ENCODE data around the gene AGPAT2. TPM values are rescaled to one million over a fixed set of nuclear protein-coding genes. Genes with fewer than 3 reads are reported as not detected.

Gene AGPAT2
- total RNA-seq, 4 donors from 2014 or later, result 28.8 to 43.6 (median 38.4) TPM

GRCh38 chr9:136645352-136645902 is 41.8 kb downstream of the AGPAT2 start:
- no peak for TF ChIP-seq POLR2AphosphoS5 (IDR thresholded peaks at IDR 0.05)
- TF ChIP-seq EP300 (IDR thresholded peaks at IDR 0.05), result no peak
- TF ChIP-seq CTCF (IDR thresholded peaks at IDR 0.05), result no peak
- no peak for TF ChIP-seq POLR2A (IDR thresholded peaks at IDR 0.05)
- Histone ChIP-seq H3K4me3 (peak overlapping the region in 1 of 2 donors; percentile 35), H3K9me3 (no peaks in the 10 kb centered on the region), H3K27ac (peak overlapping the region in 3 of 4 donors; percentile 72 to 75 (median 72)), H3K4me1 (peaks cover 0 to 22% (median 12%) of the 10 kb centered on the region in 3 donors), H3K36me3 (no peaks in the 10 kb centered on the region), H3K27me3 (peaks cover 56% of the 10 kb centered on the region)
- ATAC-seq, result peak; percentile 5
- no CpG with 5 or more reads among the region's 18 CpGs for WGBS, 2 donors (ENCODE audit: low coverage in 1 of 2)

GRCh38 chr9:136644593-136645351 is 42.5 kb downstream of the AGPAT2 start:
- peaks cover 56% of the 10 kb centered on the region for H3K27me3 ChIP-seq
- peak overlapping the region in 1 of 2 donors; percentile 35 for H3K4me3 ChIP-seq
- ATAC-seq, result peak; percentile 77
- no peaks in the 10 kb centered on the region for H3K9me3 ChIP-seq
- H3K27ac ChIP-seq, result peak overlapping the region in 3 of 4 donors; percentile 72 to 75 (median 72)
- no CpG with 5 or more reads among the region's 30 CpGs for WGBS, 2 donors (ENCODE audit: low coverage in 1 of 2)
- H3K4me1 ChIP-seq, result peaks cover 0 to 22% (median 12%) of the 10 kb centered on the region in 3 donors
- no peaks in the 10 kb centered on the region for H3K36me3 ChIP-seq
- no peak for TF ChIP-seq EP300 (IDR thresholded peaks at IDR 0.05)
- peak; percentile 65 for TF ChIP-seq POLR2AphosphoS5 (IDR thresholded peaks at IDR 0.05)
- peak in 3 of 4 experiments; percentile 72 to 84 (median 74) for TF ChIP-seq CTCF (IDR thresholded peaks at IDR 0.05)
- peak in 1 of 2 donors; percentile 54 for TF ChIP-seq POLR2A (IDR thresholded peaks at IDR 0.05)

- ATAC-seq, result no peak
- Histone ChIP-seq H3K9me3 (no peaks in the 10 kb centered on the region), H3K4me3 (peak overlapping the region in 1 of 2 donors; percentile 35), H3K4me1 (peaks cover 0 to 22% (median 12%) of the 10 kb centered on the region in 3 donors), H3K27me3 (peaks cover 56% of the 10 kb centered on the region), H3K27ac (peak overlapping the region in 3 of 4 donors; percentile 72 to 75 (median 72)), H3K36me3 (no peaks in the 10 kb centered on the region)
- TF ChIP-seq EP300 (IDR thresholded peaks at IDR 0.05), result no peak
- TF ChIP-seq POLR2AphosphoS5 (IDR thresholded peaks at IDR 0.05), result no peak
- TF ChIP-seq CTCF (IDR thresholded peaks at IDR 0.05), result no peak
- TF ChIP-seq POLR2A (IDR thresholded peaks at IDR 0.05), result no peak
- no CpG with 5 or more reads among the region's 15 CpGs for WGBS, 2 donors (ENCODE audit: low coverage in 1 of 2)
Observed at GRCh38 chr9:136644343-136644592, 43.0 kb downstream of the AGPAT2 start.

GRCh38 chr9:136643596-136644342 is 43.5 kb downstream of the AGPAT2 start:
- Histone ChIP-seq H3K27ac (peak overlapping the region in 3 of 4 donors; percentile 72 to 75 (median 72)), H3K4me3 (peak overlapping the region in 1 of 2 donors; percentile 35), H3K9me3 (no peaks in the 10 kb centered on the region), H3K4me1 (peaks cover 0 to 22% (median 12%) of the 10 kb centered on the region in 3 donors), H3K27me3 (peaks cover 56% of the 10 kb centered on the region), H3K36me3 (no peaks in the 10 kb centered on the region)
- TF ChIP-seq EP300 (IDR thresholded peaks at IDR 0.05) (no peak), CTCF (IDR thresholded peaks at IDR 0.05) (no peak), POLR2A (IDR thresholded peaks at IDR 0.05) (no peak), POLR2AphosphoS5 (IDR thresholded peaks at IDR 0.05) (no peak)
- WGBS, 2 donors (ENCODE audit: low coverage in 1 of 2), result 57 to 59% methylated on average over 12 to 13 of the region's 31 CpGs
- ATAC-seq, result no peak

Measured in gastroesophageal sphincter (tissue), 4 donors.